Measurements from ENCODE around the gene LRRC53. TPM values are rescaled to one million over a fixed set of nuclear protein-coding genes. Genes with fewer than 3 reads are reported as not detected.

LRRC53 gene
- total and polyA plus RNA-seq, 9 of the 15 experiments (the other 6 are each of a cell fraction or from before 2014, with no cell fraction given) = not detected

DNA sequence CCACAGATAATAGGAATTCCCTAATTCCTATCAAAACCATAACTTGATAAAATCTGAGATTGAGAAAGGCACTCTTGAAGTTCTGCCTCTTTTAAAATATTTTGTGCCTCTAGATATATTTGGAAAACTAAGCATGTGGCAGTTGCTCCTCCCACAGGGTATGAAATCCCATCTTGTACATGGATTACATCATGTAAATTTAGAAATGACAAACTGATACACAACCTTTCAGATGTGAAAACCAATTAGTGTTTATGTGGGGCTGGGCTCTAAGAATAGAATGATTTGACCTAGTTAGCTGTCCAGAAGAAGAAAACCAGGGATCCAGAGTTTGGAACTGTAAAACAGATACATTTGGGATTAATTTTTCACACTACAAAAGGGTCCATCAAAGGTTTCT lies 15.7 kb downstream of the LRRC53 start:
- H3K4me1 ChIP-seq (replicated peaks in 1 of 2; ENCODE audit: control insufficient read depth in 2 of 2, insufficient read depth in 2 of 2, low read length in 2 of 2) = no peaks in the 10 kb centered on the region
- FAIRE-seq (no peak), ATAC-seq (no peak), DNase-seq (ENCODE audit: extremely low read depth in 1 of 4, low spot score in 3 of 4) (no peak)
- in situ Hi-C loops (cut with MboI) (no loop called here), intact Hi-C loops (cut with micrococcal nuclease) (no loop called here)
- H3K9me1 ChIP-seq (ENCODE audit: control insufficient read depth, insufficient read depth, low read length) = no peaks in the 10 kb centered on the region
- H3K79me2 ChIP-seq (ENCODE audit: control insufficient read depth, insufficient read depth, low read length) = no peaks in the 10 kb centered on the region
- H3K27ac ChIP-seq (ENCODE audit: extremely low read depth, low read depth, low read length) = no peak overlapping the region
- no peak overlapping the region for H3K4me3 ChIP-seq
- CTCF ChIA-PET (ENCODE audit: low intra/inter-chr PET ratio) = no interaction called here
- H3K36me3 ChIP-seq (ENCODE audit: control insufficient read depth, insufficient read depth, low read length) = no peaks in the 10 kb centered on the region
- POLR2A ChIA-PET = no interaction called here
- no peak overlapping the region for H3K4me2 ChIP-seq (ENCODE audit: insufficient read depth, low read length)
- no peak overlapping the region for H2AFZ ChIP-seq (ENCODE audit: low read depth, low read length)
- H3K9me3 ChIP-seq (replicated peaks; ENCODE audit: control insufficient read depth, insufficient read depth, low read depth, low read length) = no peaks in the 10 kb centered on the region
- H4K20me1 ChIP-seq (replicated peaks; ENCODE audit: control insufficient read depth, insufficient read depth, low read length) = no peaks in the 10 kb centered on the region
- no peaks in the 10 kb centered on the region for H3K27me3 ChIP-seq (ENCODE audit: control insufficient read depth in 2 of 2, insufficient read depth in 2 of 2, low read length in 2 of 2)
- H3K9ac ChIP-seq (ENCODE audit: insufficient read depth in 1 of 2, low read depth in 2 of 2, low read length in 2 of 2) = no peak overlapping the region
- no TSS peak for BruUV-seq (replicated peaks)
- TF ChIP-seq ZNF436 (CRISPR knock-in tag; IDR thresholded peaks at IDR 0.05) (no peak), ETS2 (tag; IDR thresholded peaks at IDR 0.05; ENCODE audit: borderline replicate concordance, poor library complexity, severe bottlenecking) (no peak), ESRRA (IDR thresholded peaks at IDR 0.05; ENCODE audit: borderline replicate concordance, low read depth) (no peak), ZNF384 (IDR thresholded peaks at IDR 0.05; ENCODE audit: low read depth, low read length) (no peak), CXXC5 (CRISPR knock-in tag; IDR thresholded peaks at IDR 0.05) (no peak), ZNF197 (CRISPR knock-in tag; IDR thresholded peaks at IDR 0.05; ENCODE audit: low read depth) (no peak), KHSRP (IDR thresholded peaks at IDR 0.05) (no peak), COPS2 (conservative IDR thresholded peaks at IDR 0.05) (no peak), ZNF695 (CRISPR knock-in tag; IDR thresholded peaks at IDR 0.05) (no peak), CREB1 (IDR thresholded peaks at IDR 0.05) (no peak), CREB1 (CRISPR knock-in tag; IDR thresholded peaks at IDR 0.05) (no peak), TBL1XR1 (IDR thresholded peaks at IDR 0.05; ENCODE audit: low read length in 2 of 2) (no peak), ATF1 (CRISPR knock-in tag; IDR thresholded peaks at IDR 0.05) (no peak), ATF1 (tag; IDR thresholded peaks at IDR 0.05) (no peak), ZNF398 (CRISPR knock-in tag; IDR thresholded peaks at IDR 0.05) (no peak), ZNF57 (CRISPR knock-in tag; IDR thresholded peaks at IDR 0.05) (no peak), ZNF561 (CRISPR knock-in tag; conservative IDR thresholded peaks at IDR 0.05) (no peak), PRMT5 (CRISPR knock-in tag; IDR thresholded peaks at IDR 0.05) (no peak), ELF1 (tag; IDR thresholded peaks at IDR 0.05) (no peak), ASH1L (IDR thresholded peaks at IDR 0.05; ENCODE audit: borderline replicate concordance, low read depth, partially characterized antibody) (no peak)
- TF ChIP-seq, protein P1, sequence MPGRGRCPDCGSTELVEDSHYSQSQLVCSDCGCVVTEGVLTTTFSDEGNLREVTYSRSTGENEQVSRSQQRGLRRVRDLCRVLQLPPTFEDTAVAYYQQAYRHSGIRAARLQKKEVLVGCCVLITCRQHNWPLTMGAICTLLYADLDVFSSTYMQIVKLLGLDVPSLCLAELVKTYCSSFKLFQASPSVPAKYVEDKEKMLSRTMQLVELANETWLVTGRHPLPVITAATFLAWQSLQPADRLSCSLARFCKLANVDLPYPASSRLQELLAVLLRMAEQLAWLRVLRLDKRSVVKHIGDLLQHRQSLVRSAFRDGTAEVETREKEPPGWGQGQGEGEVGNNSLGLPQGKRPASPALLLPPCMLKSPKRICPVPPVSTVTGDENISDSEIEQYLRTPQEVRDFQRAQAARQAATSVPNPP (IDR thresholded peaks at IDR 0.05; ENCODE audit: borderline replicate concordance, insufficient read depth, insufficient read length) = no peak
